Stomach smooth muscle (tissue), 2 donors: ENCODE data around the gene YAE1.
A peak's percentile ranks its signal among the peaks of the same experiment; 100 is the strongest.

Experiments used
- H3K27ac ChIP-seq: one replicate; pipeline ENCODE4 v1.7.0; 2013; ENCODE audit warnings: mild to moderate bottlenecking, low read length, inconsistent platforms
- H3K27me3 ChIP-seq, 2 donors: one replicate each; pipeline ENCODE4 v1.7.0; 2013; ENCODE audit warnings: low read length in 2 of 2; ENCODE audit not compliant: insufficient read depth in 2 of 2, control insufficient read depth in 1 of 2
- H3K36me3 ChIP-seq, 2 donors: one replicate each; pipeline ENCODE4 v1.7.0; 2013; ENCODE audit warnings: low read length in 2 of 2; ENCODE audit not compliant: control insufficient read depth in 2 of 2, insufficient read depth in 2 of 2
- H3K4me1 ChIP-seq: one replicate; pipeline ENCODE4 v1.7.0; 2013; ENCODE audit warnings: low read length; ENCODE audit not compliant: control insufficient read depth, insufficient read depth
- H3K4me3 ChIP-seq, 2 donors: one replicate each; pipeline ENCODE4 v1.7.0; 2013; ENCODE audit warnings: low read length in 2 of 2
- H3K9ac ChIP-seq, 2 donors: one replicate each; pipeline ENCODE4 v1.7.0; 2013; ENCODE audit warnings: low read length in 2 of 2, mild to moderate bottlenecking in 1 of 2
- H3K9me3 ChIP-seq, 2 donors: one replicate each; pipeline ENCODE4 v1.7.0; 2013; ENCODE audit warnings: low read length in 2 of 2; ENCODE audit not compliant: control insufficient read depth in 2 of 2
- donor health status: healthy.
- donor health status: Pancreatic carcinoma.

The YAE1 gene

DNA sequence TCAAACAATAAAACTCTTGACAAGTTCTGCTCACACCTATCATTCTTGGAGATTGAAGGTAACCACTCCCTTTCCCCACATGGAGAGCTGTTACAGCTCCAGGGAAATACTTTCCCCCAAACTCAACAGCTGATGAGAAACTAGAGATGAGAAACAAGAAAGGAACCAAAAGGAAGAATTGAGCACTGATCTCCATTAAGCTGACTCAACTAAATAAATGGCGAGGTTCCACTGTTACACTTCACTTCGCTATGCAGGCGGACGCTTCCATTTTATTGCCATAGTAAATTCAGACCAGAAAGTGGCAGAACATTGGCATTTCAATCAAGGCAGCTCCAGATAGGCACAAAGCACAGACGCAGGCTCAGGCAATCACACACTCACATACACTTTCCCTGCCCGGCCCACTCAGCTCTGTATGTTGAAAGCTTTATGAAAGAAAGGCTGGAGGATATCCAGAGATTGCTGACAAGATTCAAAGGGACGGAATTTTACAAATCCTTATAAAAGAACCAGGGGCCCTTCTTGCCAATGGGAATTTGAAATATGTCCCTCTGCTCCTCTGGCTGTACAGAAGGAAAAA, 11.5 kb upstream of the YAE1 start:
- H3K9me3 ChIP-seq: no peaks in the 10 kb centered on the region
- H3K4me3 ChIP-seq: no peak overlapping the region
- no peaks in the 10 kb centered on the region for H3K36me3 ChIP-seq
- H3K27ac ChIP-seq: no peak overlapping the region
- H3K4me1 ChIP-seq: no peaks in the 10 kb centered on the region
- H3K27me3 ChIP-seq: no peaks in the 10 kb centered on the region
- H3K9ac ChIP-seq: no peak overlapping the region

DNA sequence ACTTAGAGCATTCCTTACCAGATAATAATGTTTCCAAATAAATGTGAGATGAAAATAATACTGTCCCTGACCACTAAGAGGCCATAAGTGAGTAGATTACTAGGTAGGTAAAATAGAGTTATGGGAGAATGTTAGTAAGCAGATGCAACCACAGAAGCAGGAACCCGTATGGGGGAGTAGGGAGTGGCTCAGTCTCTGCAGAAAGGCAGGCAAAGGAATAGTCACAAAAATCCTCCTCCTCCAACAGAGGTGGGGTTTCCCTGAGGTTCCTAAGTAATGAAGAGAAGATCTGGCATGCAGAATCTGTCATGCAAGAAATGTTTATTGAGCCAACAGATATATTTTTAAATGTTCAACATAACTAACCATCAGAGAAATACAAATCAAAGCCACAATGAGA, 9.0 kb upstream of the YAE1 start:
- Histone ChIP-seq H3K36me3 (no peaks in the 10 kb centered on the region), H3K27me3 (no peaks in the 10 kb centered on the region), H3K27ac (no peak overlapping the region)

DNA sequence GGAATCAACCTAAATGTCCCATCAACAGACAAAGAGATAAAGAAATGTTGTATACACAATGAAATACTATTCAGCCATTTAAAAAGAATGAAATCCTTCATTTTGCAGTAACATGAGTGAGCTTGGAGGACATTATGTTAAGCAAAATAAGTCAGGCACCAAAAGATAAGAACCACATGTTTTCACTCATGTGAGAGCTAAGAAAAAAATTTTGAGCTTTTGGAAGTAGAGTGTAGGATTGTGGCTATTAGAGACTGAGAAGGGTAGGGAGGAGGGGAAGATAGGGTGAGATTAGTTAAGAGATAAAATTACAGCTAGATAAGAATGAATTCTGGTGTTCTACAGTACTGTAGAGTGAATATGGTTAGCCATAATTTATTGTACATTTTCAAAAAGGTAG, 8.3 kb upstream of the YAE1 start:
- no peak overlapping the region for H3K27ac ChIP-seq
- H3K27me3 ChIP-seq: no peaks in the 10 kb centered on the region
- H3K9me3 ChIP-seq: no peaks in the 10 kb centered on the region
- no peaks in the 10 kb centered on the region for H3K4me1 ChIP-seq
- H3K4me3 ChIP-seq: no peak overlapping the region
- H3K36me3 ChIP-seq: no peaks in the 10 kb centered on the region
- H3K9ac ChIP-seq: no peak overlapping the region

More for the DNA sequence above, 9.0 kb upstream of the YAE1 start:
- no peak overlapping the region for H3K4me3 ChIP-seq
- no peak overlapping the region for H3K9ac ChIP-seq
- no peaks in the 10 kb centered on the region for H3K4me1 ChIP-seq
- no peaks in the 10 kb centered on the region for H3K9me3 ChIP-seq

GRCh38 chr7:39560408-39560807, 5.8 kb upstream of the YAE1 start:
- H3K9ac ChIP-seq: no peak overlapping the region
- H3K4me3 ChIP-seq: no peak overlapping the region
- H3K27ac ChIP-seq: no peak overlapping the region
- H3K27me3 ChIP-seq: no peaks in the 10 kb centered on the region
- no peaks in the 10 kb centered on the region for H3K9me3 ChIP-seq
- no peaks in the 10 kb centered on the region for H3K36me3 ChIP-seq
- H3K4me1 ChIP-seq: no peaks in the 10 kb centered on the region

GRCh38 chr7:39560997-39561396, 5.2 kb upstream of the YAE1 start:
- no peak overlapping the region for H3K4me3 ChIP-seq
- H3K9me3 ChIP-seq: no peaks in the 10 kb centered on the region
- no peaks in the 10 kb centered on the region for H3K4me1 ChIP-seq
- H3K36me3 ChIP-seq: no peaks in the 10 kb centered on the region
- H3K9ac ChIP-seq: no peak overlapping the region
- no peak overlapping the region for H3K27ac ChIP-seq
- no peaks in the 10 kb centered on the region for H3K27me3 ChIP-seq

DNA sequence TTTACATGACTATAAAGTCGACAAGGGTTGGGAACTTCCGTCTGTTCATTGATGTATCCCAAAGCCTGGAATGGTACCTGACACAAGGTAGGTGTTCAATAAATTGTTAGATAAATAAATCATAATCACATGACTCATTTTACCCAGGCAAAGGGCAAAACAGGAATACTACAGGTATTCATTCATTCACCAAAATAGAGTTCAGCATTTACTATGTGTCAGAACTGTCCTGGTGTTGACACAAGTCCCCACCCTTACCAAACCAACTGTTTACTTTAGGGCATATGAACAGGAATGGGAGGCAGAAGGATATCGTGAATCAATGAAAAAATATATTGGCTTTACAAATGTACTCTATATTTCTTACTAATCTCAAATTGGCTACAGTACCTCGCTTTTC, 666 bp upstream of the YAE1 start:
- Histone ChIP-seq H3K9ac (peak overlapping the region; percentile 93), H3K4me3 (peak overlapping the region; percentile 94 to 97), H3K36me3 (no peaks in the 10 kb centered on the region), H3K4me1 (no peaks in the 10 kb centered on the region), H3K9me3 (no peaks in the 10 kb centered on the region), H3K27me3 (no peaks in the 10 kb centered on the region), H3K27ac (peak overlapping the region; percentile 42)

DNA sequence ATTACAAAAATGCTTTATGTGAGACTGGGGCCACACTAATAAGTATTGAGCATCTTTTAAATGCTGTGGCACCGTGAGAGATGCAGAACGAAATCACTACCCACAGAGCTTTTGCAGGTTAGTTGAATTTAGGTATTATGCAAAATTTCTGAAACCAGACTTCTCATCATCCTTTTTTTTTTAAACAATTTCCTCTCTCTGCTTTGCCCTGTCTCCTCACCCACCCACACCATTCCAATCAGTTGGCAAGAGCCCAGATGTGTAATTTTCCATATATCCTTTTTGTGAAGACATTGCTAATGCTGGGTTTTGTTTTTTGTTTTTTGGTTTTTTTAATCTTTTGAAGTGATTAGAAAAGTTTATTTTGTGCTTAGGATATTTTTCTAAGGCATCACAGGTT, 1.1 kb downstream of the YAE1 start:
- Histone ChIP-seq H3K4me1 (no peaks in the 10 kb centered on the region), H3K27me3 (no peaks in the 10 kb centered on the region), H3K9ac (peak overlapping the region in 1 of 2 donors; percentile 93), H3K9me3 (no peaks in the 10 kb centered on the region), H3K4me3 (peak overlapping the region; percentile 94 to 97), H3K27ac (no peak overlapping the region), H3K36me3 (peaks cover 0 to 2% of the 10 kb centered on the region in 2 donors)

DNA sequence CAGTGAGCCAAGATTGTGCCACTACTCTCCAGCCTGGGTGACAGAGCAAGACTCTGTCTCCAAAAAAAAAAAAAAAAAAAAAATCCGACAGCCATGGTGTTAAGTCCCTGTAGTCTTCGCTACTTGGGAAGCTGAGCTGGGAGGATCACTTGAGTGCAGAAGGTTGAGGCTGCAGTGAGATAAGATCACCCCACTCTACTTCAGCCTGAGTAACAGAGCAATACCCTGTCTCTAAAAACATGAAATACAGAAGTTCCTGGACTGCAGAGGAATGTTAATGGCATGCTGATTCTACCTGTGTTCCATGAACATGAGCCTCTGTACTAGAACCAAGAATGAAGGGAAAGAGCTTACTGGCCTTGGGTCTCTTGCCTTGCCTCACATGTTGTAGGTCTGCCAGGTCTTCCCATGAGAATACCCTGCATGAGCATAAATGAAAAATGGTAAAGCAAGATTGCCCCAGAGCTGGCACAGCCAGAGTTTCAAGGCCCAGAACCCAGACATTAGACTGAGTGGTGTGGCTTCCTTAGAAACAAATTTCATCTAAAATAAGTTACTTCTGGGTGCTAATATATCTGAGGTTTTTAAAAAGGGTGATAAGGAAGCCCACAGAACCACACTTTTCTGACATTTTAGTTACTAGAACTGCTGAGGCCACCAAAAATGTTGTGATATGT, 8.6 kb downstream of the YAE1 start:
- Histone ChIP-seq H3K4me1 (no peaks in the 10 kb centered on the region), H3K36me3 (peaks cover 5 to 11% of the 10 kb centered on the region in 2 donors), H3K27me3 (no peaks in the 10 kb centered on the region), H3K9ac (no peak overlapping the region), H3K9me3 (no peaks in the 10 kb centered on the region), H3K4me3 (no peak overlapping the region), H3K27ac (no peak overlapping the region)

DNA sequence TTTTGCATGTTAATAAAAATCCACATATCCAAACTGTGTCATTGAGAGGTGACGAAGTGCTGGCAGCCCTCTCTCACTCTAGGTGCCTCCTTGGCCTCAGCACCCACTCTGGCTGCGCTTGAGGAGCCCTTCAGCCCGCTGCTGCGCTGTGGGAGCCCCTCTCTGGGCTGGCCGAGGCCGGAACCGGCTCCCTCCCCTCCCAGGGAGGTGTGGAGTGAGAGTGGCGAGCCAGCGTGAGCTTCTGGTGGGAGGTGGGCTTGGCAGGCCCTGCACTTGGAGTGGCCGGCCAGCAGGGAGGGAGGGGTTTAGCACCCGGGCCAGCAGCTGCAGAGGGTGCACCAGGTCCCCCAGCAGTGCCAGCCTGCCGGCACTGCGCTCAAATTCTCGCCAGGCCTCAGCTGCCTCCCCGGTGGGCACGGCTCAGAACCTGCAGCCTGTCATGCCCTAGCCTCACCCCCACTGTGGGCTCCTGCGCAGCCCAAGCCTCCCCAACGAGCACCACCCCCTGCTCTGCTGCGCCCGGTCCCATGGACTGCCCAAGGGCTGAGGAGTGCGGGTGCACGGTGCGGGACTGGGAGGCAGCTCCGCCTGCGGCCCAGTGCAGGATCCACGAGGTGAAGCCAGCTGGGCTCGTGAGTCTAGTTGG, 11.1 kb downstream of the YAE1 start:
- Histone ChIP-seq H3K36me3 (peaks cover 3 to 11% of the 10 kb centered on the region in 2 donors), H3K4me1 (no peaks in the 10 kb centered on the region), H3K9me3 (no peaks in the 10 kb centered on the region), H3K9ac (no peak overlapping the region), H3K4me3 (no peak overlapping the region), H3K27ac (no peak overlapping the region), H3K27me3 (no peaks in the 10 kb centered on the region)

- Histone ChIP-seq H3K27me3 (no peaks in the 10 kb centered on the region), H3K9ac (no peak overlapping the region), H3K4me1 (no peaks in the 10 kb centered on the region), H3K36me3 (no peaks in the 10 kb centered on the region), H3K4me3 (no peak overlapping the region), H3K9me3 (no peaks in the 10 kb centered on the region), H3K27ac (no peak overlapping the region)
These were observed 14.1 kb downstream of the YAE1 start for GRCh38 chr7:39580149-39580874.
